GM23248 (cell line): ENCODE results near the gene PLPP3. TPM values are rescaled to one million over a fixed set of nuclear protein-coding genes. Genes with fewer than 3 reads are reported as not detected.

Experiments used
- DNase-seq: peaks from one replicate; pipeline ENCODE4 v3.0.0-alpha.2; 2015
- H2AFZ ChIP-seq: fragments of 200-600 bp; sonication (generic); 2 replicates; pipeline ENCODE4 v1.6.1; 2016; ENCODE audit warnings: antibody characterized with exemption
- H3F3A ChIP-seq: fragments of 200-600 bp; sonication (generic); 2 replicates; pipeline ENCODE4 v1.6.1; 2016; ENCODE audit warnings: mild to moderate bottlenecking, antibody characterized with exemption, mixed run types; ENCODE audit not compliant: insufficient read depth
- H3K27ac ChIP-seq: fragments of 200-600 bp; sonication (generic); 2 replicates; pipeline ENCODE4 v1.5.1; 2016; ENCODE audit warnings: mild to moderate bottlenecking
- H3K27me3 ChIP-seq: fragments of 200-600 bp; sonication (generic); replicated peaks from 2 replicates; pipeline ENCODE4 v1.6.1; 2016; ENCODE audit warnings: mild to moderate bottlenecking; ENCODE audit not compliant: insufficient read depth
- H3K36me3 ChIP-seq: fragments of 200-600 bp; sonication (generic); 2 replicates; pipeline ENCODE4 v1.6.1; 2016; ENCODE audit warnings: low read depth, mild to moderate bottlenecking
- H3K4me1 ChIP-seq: fragments of 200-600 bp; sonication (generic); 2 replicates; pipeline ENCODE4 v1.6.1; 2016; ENCODE audit warnings: mild to moderate bottlenecking; ENCODE audit not compliant: insufficient read depth
- H3K4me2 ChIP-seq: fragments of 200-600 bp; sonication (generic); one replicate; pipeline ENCODE4 v1.6.1; 2016; ENCODE audit warnings: mild to moderate bottlenecking; ENCODE audit not compliant: unreplicated experiment
- H3K4me3 ChIP-seq: fragments of 200-600 bp; sonication (generic); 2 replicates; pipeline ENCODE4 v1.5.1; 2016; ENCODE audit warnings: mild to moderate bottlenecking
- H3K79me2 ChIP-seq: fragments of 200-600 bp; sonication (generic); 2 replicates; pipeline ENCODE4 v1.6.1; 2016; ENCODE audit warnings: mild to moderate bottlenecking; ENCODE audit not compliant: insufficient read depth
- H3K9ac ChIP-seq: fragments of 200-600 bp; sonication (generic); 2 replicates; pipeline ENCODE4 v1.6.1; 2016; ENCODE audit warnings: mild to moderate bottlenecking
- H3K9me2 ChIP-seq: fragments of 200-600 bp; sonication (generic); 2 replicates; pipeline ENCODE4 v1.6.1; 2016; ENCODE audit warnings: mixed run types, mild to moderate bottlenecking, moderate library complexity; ENCODE audit not compliant: insufficient read depth
- H3K9me3 ChIP-seq: fragments of 200-600 bp; sonication (generic); one replicate; pipeline ENCODE4 v1.6.1; 2017; ENCODE audit warnings: low read depth
- H4K20me1 ChIP-seq: fragments of 200-600 bp; sonication (generic); 2 replicates; pipeline ENCODE4 v1.6.0; 2016; ENCODE audit not compliant: insufficient read depth
- EZH2 ChIP-seq: fragments of 200-600 bp; sonication (generic); IDR thresholded peaks from 2 replicates; pipeline ENCODE4 v1.6.1; 2018; ENCODE audit warnings: antibody characterized with exemption, mild to moderate bottlenecking; ENCODE audit not compliant: insufficient read depth, poor library complexity, severe bottlenecking
- EZH2phosphoT487 ChIP-seq: fragments of 200-600 bp; sonication (generic); IDR thresholded peaks from 2 replicates; pipeline ENCODE4 v1.6.1; 2018; ENCODE audit warnings: antibody characterized with exemption, moderate library complexity, mild to moderate bottlenecking, low read depth; ENCODE audit not compliant: insufficient read depth
- WGBS, 2 experiments: methylation state at CpG; one replicate each; pipeline ENCODE4 v1.1.6; 2015 to 2017; ENCODE audit warnings: low lambda C conversion rate in 2 of 2, low coverage in 1 of 2; ENCODE audit errors: missing lambda C conversion rate in 2 of 2; 5-methylcytosine and 5-hydroxymethylcytosine counted together
- in situ Hi-C: fragments of 300-500 bp; cut with MboI; formaldehyde crosslinking; loops from 2 replicates; pipeline ENCODE4 v1.15.0; 2020
- polyA plus RNA-seq: library from polyadenylated mRNA; unstranded; fragments of >200 nt; fragmentation: Nextera tagmentation; extraction: Ambion mirVana; gene quantifications from 2 replicates; pipeline ENCODE4 v1.2.1, GENCODE V29; 2016
- small RNA-seq: library from RNA; depleted of rRNA; stranded (forward); fragments of <200 nt; gene quantifications from one replicate; pipeline ENCODE3, GENCODE V24; 2014; ENCODE audit warnings: low read depth, low replicate concordance
- total RNA-seq: library from RNA; depleted of rRNA; stranded (reverse); fragments of >200 nt; shearing (Covaris generic); gene quantifications from 2 replicates; pipeline ENCODE4 v1.2.3, GENCODE V29; 2014; rRNA removed

PLPP3 gene
- total and polyA plus RNA-seq, 2 experiments from 2014 or later = 80.1 to 156 TPM

DNA sequence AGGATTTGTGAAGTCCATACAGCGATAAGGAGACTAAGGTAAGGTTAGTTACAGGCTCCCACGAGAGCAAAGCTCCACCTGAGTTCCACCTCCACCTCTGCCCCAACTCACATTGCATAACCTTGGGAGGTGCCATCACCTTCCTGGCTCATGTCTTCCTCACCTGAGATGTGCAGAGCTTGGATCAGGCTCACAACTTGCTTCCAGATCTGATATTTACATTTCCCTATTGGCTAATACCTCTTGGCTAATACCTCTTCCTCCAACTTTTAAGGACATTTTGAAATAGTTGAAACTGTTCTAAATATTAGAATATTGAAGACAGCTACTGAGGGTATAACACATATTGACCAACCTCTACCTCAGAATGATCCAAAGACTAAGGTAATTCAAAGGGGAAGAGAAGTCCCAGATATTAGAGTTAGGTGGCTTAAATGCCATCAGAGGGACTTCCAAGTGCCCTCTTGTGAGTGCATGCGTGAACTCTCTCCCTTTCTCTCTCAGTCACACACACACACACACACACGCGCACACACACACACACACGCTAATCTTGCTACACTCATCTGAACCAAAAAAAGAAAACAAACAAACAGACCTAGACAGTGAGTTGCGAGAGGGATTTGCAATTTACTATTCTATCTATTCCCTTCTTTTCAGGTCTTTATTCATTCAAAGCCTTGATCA is 134.3 kb downstream of the PLPP3 start:
- TF ChIP-seq EZH2 (no peak), EZH2phosphoT487 (no peak)
- Histone ChIP-seq H2AFZ (no peak overlapping the region), H3K4me2 (no peak overlapping the region), H3K27ac (no peak overlapping the region), H3K4me3 (no peak overlapping the region), H3K9me3 (no peaks in the 10 kb centered on the region), H3K9ac (no peak overlapping the region), H3K4me1 (no peaks in the 10 kb centered on the region), H3K79me2 (no peaks in the 10 kb centered on the region), H4K20me1 (no peaks in the 10 kb centered on the region), H3K9me2 (no peaks in the 10 kb centered on the region), H3F3A (no peaks in the 10 kb centered on the region), H3K36me3 (no peaks in the 10 kb centered on the region), H3K27me3 (no peaks in the 10 kb centered on the region)
- WGBS, 2 experiments = 70 to 81% methylated on average over 7 of the region's 7 CpGs
- no peak for DNase-seq
- in situ Hi-C loops = no loop called here

Small RNA genes within 50 kb of the gene (small RNA-seq; reads per million reads assigned to genes)
- gene AC099789.1 = not detected

Other genes with a start within 250 kb of the PLPP3 start
- gene PRKAA2, start 65.8 kb upstream of the PLPP3 start, total RNA-seq = 0.65 and 0.76 TPM in 2 replicates
- gene PRKAA2, start 65.8 kb upstream of the PLPP3 start, polyA plus RNA-seq = 0.44 and 0.49 TPM in 2 replicates
- gene FYB2, start 239.8 kb upstream of the PLPP3 start, total RNA-seq = not detected in 2 replicates
- not detected in 2 replicates for gene FYB2, start 239.8 kb upstream of the PLPP3 start, polyA plus RNA-seq